HG03103 (cell line): ENCODE measurements around the gene TBC1D19.

ENCODE experiments used
- ATAC-seq: cut with Tn5 transposase; IDR thresholded peaks from one replicate; pipeline ENCODE4 v1.9.1; 2021; ENCODE audit warnings: low read depth; ENCODE audit not compliant: unreplicated experiment

Gene TBC1D19

DNA sequence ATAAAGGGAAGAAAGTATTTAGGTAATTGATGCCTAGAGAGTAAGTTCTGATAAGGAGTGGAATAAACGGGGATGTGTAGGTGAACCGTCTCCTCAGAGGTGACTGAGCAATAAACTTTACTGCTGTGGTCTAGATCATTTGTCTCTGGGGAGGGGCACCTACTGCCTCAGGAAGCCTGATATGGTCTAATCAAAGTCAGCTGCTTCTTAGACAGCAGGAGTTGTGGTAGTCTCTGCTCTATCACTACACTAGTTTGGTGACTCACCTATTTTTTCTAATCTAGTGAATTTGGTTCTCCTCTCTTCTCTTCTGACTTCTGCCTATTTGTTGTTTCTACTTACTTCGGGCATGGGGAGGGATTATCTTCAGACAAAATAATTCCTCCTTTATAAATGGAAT is 181.6 kb downstream of the TBC1D19 start:
- no peak for ATAC-seq

DNA sequence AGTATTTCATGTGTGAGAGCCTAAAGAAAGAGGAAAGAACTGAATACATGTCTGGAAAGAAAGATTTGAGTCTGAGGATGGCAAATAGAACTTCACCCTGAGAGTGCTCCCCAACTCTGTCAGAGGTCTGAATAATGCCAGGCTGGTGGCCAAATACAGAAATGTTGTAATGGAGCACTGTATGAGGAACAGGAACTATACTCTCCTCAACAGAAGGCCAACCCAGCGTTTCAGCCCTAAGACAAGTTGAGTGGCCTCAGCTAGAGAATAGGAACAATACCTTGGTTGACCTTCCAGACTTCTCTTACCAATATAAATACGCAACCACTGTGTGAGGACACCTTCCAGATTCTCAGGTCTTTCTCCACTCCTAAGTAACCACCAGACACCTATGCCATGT is 182.3 kb downstream of the TBC1D19 start:
- no peak for ATAC-seq

- ATAC-seq: no peak
Observed at GRCh38 chr4:26772096-26772873, 188.4 kb downstream of the TBC1D19 start.

- no peak for ATAC-seq
Observed at GRCh38 chr4:26779224-26779623, 195.3 kb downstream of the TBC1D19 start.

DNA sequence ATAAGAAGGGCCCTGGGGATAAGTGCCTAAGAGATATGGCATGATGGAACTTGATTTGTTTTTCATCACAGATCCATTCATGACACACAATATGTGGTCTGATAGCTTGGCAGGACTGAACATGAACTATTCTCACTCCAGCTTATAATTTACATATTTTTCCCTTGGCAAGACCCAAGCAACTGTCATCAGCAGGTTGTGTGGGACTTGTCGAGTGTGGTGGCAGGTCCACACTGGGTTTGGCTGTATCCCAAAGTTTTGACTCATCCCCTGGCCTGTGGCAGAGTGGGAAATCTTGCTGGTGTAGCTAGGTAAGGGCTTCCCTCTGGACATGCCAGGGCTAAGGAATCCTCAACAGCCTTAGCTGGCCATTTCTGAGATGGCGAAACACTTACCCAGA is 195.8 kb downstream of the TBC1D19 start:
- ATAC-seq: no peak

DNA sequence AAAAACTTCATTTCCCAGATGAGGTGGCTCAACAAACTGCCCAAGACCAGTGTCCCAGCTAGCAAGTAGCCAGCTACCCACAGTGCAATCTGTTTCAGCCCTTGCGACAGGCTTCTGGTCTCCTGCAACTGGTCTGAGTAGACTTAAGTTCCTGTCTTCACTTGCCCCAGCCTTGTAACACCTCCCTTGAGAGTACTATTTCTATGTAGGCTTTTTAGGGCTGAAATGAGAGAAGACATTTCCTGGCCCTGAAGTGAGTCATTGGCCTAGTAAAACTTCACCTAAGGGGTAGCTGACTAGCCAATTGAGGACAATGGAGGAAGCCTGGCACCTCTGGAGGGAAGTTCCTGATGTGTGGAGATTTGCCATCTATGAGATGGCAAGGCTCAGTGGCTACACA is 196.7 kb downstream of the TBC1D19 start:
- peak; percentile 87 for ATAC-seq

- ATAC-seq: no peak
Observed at GRCh38 chr4:26782168-26782829, 198.4 kb downstream of the TBC1D19 start.

- ATAC-seq: no peak
Observed at GRCh38 chr4:26782830-26783202, 198.9 kb downstream of the TBC1D19 start.

- no peak for ATAC-seq
Observed at GRCh38 chr4:26784207-26784865, 200.5 kb downstream of the TBC1D19 start.

- ATAC-seq: no peak
Observed at GRCh38 chr4:26785312-26785711, 201.4 kb downstream of the TBC1D19 start.

DNA sequence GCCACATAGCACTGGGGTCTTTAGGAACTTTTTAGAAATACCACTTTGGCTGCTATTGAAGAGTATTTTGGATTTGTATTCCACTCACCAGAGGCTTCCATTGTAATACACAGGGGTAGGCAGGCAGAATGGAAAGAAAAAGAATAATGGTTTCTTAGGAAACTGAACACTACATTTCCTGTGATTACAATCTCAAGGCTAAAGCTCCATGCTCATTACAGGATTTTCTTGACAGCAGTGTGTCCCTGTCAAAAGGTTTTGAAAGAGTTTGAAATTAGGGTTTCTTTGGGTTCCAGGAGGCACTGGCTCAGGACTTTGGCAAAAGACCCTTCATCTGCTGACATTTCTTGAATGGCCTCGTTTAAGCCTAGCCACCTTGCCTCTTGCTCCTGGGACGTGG is 201.9 kb downstream of the TBC1D19 start:
- ATAC-seq: no peak

GRCh38 chr4:26786916-26787315 is 203.0 kb downstream of the TBC1D19 start:
- no peak for ATAC-seq

DNA sequence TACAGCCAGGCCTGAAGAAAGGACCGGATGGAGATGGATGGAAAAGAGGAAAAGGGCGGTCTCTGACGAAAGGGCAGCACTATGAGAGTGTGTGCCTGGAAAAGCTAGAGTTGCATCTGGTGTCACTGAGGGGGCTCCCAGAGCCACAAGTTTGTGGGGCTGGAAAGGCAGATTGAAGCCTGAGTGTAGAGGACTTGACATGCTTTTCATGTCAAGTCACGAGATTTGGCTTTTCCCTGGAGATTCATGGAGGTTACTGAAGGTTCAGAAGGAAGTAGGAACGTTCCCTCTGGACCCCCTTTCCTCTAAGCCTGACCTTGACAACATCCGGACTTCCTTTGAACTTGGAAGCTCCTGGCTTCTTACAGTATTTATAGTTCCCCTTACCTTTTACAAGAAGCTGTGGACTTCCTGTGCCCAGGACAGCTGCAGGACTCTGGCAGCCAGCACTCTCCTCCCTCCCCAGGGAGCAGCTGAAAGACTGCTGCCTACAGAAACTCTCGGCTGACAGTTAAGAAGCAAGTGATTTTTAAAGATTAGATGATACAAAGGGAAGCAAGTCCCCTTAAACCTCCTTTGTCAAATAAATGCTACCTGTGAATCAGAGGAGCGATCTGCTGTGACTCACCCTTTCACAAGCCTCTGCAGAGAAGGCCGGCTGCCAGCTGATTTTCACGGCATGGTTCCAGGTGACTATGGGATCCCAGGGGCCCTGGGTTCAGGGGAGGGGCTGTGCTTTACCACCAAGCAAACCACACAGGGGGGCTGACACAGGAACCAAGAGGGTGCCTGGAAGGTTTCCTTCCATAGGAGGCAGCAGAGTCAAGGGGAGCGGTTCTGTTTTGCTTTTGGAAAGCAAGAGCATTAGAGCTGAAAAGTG is 203.8 kb downstream of the TBC1D19 start:
- no peak for ATAC-seq

DNA sequence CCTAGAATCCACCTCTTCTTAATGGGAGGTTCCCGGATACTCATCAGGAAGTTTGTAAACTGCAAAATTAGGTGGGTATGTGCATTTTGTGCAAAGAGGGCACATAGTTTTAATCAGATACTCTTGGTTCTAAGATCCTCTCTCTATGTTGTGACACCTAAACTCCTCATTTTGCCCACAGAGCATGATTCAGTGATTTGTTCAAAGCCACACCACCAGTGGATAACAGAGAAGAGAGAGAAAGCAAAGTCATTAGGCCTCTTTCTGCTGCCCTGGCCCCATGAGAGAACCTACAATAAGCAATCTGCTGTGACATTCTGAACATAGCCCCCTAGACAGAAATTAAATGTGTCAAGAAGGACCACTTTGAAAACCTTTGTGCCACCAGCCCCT is 204.5 kb downstream of the TBC1D19 start:
- ATAC-seq: no peak

DNA sequence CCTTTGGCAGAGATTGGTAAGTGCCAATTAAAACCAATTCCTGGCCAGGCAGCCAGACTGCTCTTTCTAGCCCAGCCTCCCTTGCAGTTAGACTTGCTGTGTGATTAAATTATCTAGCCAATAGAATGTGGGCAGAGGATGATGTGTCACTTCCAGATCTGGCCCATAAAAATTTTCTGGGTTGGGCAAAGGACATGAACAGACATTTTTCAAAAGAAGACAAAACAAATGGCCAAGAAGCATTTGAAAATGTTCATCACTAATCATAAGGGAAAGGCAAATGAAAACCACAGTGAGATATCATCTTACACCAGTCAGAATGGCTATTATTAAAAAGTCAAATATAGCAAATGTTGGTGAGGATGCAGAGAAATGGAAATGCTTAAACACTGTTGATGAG is 205.3 kb downstream of the TBC1D19 start:
- ATAC-seq: no peak

DNA sequence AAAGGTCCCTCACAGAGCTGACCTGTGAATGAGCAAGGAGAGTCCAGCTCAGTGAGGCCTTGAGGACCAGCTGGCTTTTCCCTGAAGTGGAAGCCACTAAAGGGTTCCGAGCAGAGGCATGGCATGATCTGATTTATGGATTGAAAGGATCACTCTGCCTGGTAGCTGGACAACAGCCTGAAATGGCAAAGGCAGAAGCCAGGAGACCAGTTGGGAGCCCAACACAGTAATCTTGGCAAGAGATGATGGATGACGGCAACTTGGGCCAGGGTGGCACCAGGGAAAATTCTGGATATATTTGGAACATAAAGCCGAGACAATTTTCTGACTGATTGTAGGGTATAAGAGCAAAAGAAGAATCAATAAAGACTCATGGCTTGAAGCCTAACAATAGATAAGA is 207.5 kb downstream of the TBC1D19 start:
- ATAC-seq: no peak

DNA sequence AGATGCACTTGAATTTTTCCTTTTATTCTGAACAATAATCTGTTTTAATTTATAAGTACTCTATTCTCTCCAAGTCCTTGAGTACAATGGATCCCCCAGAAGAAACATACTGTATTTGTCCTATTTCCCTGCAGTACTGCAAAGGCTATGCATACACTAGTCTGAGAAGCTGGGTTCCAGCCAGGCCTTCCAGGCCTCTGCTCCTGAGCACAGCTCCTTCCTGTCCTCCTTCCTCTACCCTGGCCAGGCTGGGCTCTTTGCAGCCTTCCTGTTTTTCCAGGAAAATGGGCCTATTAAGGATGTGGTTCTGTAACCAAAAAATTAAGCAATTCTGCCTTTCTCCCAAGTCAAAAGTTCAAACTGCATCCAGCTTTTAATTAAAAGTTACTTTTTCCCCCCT is 208.8 kb downstream of the TBC1D19 start:
- no peak for ATAC-seq

GRCh38 chr4:26793735-26794134 is 209.9 kb downstream of the TBC1D19 start:
- no peak for ATAC-seq

DNA sequence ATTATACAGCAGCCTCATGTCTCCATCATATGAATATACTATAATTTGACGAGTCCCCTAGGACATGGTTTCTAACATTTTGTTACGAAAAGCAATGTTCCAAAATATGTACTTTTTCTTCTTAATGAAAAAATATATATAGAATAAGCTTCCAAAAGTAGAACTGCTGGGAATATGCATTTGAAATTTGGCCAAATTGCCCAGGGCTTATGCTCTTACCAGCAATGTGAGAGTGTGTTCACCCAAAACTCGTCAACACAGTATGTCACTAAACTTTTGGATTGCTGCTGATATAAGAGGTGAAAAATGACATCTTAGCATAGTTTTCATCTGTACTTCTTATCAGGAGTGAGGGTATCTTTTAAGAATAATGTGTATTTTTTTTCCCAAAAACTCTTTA is 212.2 kb downstream of the TBC1D19 start:
- no peak for ATAC-seq

- no peak for ATAC-seq
Observed at GRCh38 chr4:26802790-26803189, 218.9 kb downstream of the TBC1D19 start.
